Urothelium cell line (cell line): ENCODE results near the gene CYP26C1.

Experiments used
- DNase-seq: peaks from one replicate; pipeline ENCODE4 v3.0.0; 2011; ENCODE audit warnings: low spot score, mixed read lengths
- FAIRE-seq: peaks from 2 replicates; lab custom pipeline; 2011; peaks lifted over from hg19 to GRCh38; lab: Jason Lieb, UNC

CYP26C1 gene

DNA sequence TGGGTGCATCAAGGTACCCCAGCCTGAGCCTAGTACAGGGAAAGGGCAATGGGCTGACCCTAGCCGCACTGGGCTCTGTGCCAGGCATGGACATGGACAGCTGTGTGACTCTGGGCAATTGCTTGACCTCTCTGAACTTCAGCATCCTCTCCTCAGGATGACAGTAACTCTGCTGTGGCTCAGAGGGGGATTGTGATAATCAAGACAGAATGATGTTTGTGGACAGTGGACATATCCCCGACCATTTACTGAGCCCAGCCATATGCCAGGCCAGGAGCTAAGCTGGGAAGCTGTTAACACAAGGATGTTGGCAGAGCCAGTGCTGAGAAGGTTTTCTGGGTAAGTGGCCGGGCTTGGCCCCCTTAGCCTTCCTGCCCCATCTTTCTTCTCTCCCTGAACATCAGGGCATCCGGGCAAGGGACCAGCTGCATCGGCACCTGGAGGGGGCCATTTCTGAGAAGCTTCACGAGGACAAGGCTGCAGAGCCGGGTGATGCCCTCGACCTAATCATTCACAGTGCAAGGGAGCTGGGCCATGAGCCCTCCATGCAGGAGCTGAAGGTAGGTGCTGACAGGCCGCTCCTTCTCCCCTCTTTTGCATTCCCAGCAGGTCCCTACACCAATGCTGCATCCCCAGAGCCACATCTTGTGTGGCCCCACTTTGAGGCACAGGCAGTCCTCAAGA lies 3.5 kb downstream of the CYP26C1 start:
- no peak for DNase-seq
- FAIRE-seq, result no peak

DNA sequence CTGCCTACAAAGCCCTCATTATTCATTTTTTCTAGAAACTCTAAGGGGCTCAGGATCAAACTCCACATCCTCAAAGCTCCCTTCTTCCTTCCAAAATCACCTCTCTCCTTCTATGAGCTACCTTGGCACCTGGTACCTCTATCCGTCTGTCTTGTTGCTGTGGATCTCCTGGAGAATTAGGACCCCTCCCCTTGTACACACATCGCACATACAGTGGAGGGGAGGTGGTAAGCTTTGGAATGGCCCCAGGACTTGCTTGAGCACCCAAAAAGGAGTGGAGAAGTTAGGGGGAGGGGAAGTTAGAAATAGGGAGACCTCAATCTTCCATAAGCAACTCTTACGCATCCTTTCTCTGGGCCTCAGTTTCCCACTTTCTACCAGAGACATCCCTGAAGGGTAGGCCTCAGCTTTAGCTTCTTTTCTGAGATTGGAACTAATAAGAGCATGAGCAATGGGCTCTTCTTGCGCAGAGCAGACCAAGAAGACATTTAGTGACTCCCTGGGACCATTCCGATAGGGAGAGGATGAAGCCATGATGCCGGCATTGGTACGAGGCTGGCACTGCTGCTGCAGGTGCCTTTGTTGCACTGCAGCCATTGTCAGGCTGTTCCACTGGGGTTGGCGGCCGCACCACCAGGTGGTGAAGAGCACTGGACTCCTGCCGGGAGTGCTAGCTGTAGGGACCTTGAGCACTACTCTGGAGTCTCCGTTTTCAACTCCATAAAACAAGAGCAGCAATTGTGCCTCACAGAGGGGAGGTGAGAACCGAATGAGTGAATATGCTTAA lies 4.5 kb downstream of the CYP26C1 start:
- DNase-seq (no peak), FAIRE-seq (no peak)

DNA sequence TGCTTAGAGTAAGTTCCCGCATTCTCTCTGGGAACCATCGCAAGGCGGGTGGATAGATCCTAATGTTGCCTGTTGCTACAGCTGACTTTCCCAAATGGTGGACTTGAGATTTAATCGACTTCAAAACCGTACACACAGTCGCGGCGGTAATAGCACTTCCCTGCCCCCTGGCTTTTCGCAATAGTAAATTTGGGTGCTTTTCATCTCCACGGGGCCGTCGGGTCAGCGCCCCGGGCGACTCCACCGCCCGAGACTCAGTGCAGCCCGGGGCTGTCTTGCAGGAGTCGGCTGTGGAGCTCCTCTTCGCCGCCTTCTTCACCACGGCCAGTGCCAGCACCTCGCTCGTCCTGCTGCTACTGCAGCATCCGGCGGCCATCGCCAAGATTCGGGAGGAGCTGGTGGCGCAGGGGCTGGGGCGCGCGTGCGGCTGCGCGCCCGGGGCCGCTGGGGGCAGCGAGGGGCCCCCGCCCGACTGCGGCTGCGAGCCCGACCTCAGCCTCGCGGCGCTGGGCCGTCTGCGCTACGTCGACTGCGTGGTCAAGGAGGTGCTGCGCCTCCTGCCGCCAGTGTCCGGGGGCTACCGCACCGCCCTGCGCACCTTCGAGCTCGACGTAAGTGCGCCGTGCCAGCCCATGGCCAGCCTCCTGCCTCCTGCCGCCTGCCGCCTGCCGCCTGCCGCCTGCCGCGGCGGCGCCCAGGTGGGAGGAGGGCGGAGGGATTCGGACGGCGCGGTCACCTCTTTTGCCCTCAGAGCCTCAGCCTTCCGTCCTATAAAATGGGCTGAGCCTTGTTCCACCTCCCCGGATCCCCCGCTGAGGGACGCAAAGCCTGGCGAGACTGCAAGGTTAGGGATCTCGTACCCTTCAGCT lies 5.3 kb downstream of the CYP26C1 start:
- no peak for FAIRE-seq
- no peak for DNase-seq

DNA sequence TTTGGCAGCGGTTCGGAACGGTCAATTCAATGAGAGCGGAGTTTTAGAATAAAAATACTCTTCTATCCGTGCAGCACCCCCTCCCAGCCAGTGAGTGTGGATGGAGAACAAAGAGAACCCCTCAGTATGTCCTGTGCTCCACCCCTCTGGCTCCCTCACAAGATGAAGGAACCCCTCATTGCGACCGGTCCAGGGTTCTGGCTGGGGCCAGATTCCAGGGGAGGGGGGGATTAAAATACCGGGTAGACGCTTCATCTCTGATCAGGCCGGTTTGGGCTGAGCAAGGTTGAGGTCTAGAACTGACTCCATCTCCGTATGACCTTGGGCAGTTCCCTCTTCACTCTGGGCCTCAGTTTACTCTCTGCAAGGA lies 5.9 kb downstream of the CYP26C1 start:
- no peak for FAIRE-seq
- no peak for DNase-seq

DNA sequence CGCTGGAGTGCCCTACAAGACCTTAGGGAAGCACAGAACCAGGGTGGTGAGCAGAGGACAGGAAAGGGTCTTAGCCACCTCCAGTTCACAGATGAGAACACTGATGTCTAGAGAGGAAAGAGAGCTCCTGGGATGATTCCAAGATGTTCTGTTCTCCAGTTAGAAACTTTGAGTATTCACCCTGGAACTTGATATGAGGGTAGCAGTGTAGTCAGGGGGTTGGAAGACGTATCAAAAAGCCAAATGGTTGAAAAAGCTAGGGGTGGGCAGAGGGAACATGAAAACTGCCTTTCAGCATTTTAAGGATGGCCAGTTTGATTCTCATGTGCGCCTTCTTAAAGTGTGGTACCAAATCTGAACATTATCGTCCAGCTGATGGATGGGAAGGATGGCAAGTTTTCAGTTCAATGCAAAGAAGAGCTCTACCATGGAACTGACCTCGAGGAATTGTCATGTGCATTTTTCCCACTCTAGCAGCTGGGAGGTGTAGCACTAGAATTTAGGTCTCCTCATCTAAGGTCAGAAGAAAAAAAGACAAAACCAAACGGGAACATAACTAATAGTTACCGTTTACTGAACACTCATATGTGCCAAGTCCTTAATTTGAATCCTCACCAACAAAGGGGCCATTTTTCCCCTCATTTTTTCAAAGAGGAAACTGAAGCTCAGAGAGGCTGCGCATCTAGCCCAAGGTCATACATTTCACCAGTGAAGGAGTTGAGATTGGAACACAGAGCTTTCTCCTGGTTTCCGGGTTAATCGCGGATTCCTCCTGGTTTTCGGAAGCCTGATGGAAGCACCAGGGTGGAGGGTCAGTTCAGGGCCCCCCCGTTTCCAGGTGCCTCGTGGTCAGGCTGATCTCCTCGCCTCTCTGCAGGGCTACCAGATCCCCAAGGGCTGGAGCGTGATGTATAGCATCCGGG lies 7.1 kb downstream of the CYP26C1 start:
- FAIRE-seq (no peak), DNase-seq (no peak)

DNA sequence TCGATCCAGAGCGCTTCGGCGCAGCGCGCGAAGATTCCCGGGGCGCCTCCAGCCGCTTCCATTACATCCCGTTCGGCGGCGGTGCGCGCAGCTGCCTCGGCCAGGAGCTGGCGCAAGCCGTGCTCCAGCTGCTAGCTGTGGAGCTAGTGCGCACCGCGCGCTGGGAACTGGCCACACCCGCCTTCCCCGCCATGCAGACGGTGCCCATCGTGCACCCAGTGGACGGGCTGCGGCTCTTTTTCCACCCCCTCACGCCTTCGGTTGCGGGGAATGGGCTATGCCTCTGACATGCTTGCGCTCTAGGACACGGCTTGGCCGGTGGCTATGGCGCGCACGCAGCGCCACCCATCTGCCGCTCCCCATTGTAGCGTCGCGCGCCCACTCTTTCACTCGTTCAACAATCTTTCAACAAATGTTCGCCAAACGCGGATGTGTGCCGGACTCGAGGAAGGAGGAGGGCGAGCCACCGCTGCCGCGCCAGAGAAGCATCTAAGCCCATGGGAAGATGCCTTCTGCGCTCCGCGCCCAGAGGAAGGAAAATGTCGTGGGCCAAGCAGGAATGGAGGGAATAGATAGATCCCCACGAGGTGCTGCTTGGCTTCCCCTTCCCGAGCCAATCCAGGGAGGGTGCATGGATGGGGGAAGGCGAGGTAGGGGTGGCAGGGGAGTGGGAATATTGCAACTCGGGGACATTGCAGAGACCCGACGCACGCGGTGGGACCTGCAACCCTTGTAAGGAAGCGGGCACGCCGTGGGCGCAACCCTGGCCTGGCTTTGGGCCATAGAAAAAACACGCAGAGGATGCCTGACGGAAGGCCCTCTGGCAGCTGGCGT lies 8.0 kb downstream of the CYP26C1 start:
- DNase-seq, result no peak
- FAIRE-seq, result no peak

DNA sequence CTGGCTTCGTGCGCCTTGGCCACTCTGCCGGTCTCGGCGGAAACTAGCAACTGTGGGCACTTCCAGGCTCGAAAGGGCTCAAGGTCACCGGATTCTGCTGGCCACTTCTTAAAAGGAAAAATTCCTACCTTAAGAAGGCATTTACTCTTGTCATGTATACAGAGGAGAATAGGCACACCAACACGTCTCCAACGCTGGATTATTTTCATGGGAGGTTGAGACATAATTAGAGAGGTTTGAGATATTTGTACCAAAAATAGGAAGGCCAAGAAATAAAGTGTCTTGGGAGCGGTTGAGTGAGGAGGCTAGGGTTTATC lies 8.6 kb downstream of the CYP26C1 start:
- DNase-seq, result no peak
- no peak for FAIRE-seq

DNA sequence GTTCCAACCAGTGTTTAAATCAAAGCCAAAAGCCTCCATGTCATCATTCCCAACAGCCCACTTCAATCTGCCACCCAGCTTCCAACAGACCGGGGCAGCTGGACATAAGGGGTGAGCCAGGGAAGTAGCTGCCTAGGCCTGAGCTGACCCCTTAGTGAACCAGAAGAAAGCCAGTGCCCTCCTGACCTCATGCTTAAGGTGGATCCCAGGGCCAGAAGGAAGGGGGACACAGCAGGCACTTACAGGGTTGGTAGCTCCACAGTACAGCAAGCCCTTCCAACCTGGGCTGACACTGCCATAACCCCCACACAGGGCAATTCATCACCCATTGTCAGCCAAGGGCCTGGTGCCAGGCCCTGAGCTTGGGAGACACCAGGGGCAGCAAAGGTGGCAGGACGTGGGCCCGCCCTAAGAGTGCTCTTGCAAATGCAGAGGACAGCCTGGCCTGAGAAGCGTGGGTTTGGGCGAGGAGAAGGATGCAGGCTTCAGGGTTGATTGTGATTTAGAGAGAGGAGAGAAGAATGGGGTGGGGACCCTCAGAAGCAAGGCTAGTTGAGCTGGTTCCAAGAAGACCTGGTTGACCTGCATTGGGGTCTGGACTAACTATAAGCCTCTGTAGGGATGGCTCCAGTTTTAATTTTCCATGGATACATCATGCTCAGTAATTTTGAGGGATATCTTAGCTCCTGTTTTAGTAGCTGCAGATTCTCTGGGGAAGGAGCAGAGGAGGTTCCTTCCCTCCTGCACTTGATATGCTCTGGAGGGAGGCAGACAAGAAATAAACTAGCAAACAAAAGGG lies 10.0 kb downstream of the CYP26C1 start:
- FAIRE-seq (no peak), DNase-seq (no peak)

DNA sequence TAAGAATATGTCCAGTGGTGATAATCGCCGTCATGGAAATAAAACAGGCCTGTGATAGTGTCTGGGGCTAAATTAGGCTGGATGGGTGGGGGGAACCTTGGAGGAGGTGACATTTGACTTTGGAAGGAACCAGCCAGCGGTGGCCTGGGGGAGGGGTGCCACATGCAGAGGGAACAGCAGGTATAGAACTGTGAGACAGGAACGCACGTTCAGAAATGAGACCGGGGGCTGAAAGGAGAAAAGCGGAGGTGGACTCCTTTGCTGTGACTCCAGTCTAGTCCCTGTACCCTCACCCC lies 10.5 kb downstream of the CYP26C1 start:
- FAIRE-seq (no peak), DNase-seq (no peak)

DNA sequence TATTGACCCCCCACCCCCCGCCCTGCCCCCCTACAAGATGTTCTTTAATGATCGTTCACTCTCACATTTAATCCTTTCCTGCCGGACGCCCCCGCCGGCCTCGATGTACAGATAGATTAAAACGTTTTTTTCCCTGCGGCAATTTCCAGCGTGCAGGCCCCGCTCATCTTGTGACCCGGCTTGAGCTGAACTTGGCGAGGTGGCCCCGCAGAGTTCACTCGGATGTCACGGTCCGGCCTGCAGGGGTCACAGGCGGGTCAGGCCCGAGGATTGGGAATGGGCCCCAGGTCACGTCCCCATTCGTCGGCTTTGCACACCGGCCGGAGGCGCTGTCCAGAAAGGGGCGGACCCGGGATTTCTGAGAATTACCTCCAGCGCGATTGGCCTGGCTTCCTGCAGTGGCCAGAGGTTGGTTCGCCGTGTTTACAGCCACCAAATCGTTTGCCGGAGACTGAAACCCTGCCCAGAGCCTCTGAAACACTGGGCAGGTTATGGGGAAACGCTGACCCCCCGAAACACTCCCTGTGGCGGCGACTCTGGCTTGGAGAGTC lies 11.2 kb downstream of the CYP26C1 start:
- no peak for DNase-seq
- no peak for FAIRE-seq

DNA sequence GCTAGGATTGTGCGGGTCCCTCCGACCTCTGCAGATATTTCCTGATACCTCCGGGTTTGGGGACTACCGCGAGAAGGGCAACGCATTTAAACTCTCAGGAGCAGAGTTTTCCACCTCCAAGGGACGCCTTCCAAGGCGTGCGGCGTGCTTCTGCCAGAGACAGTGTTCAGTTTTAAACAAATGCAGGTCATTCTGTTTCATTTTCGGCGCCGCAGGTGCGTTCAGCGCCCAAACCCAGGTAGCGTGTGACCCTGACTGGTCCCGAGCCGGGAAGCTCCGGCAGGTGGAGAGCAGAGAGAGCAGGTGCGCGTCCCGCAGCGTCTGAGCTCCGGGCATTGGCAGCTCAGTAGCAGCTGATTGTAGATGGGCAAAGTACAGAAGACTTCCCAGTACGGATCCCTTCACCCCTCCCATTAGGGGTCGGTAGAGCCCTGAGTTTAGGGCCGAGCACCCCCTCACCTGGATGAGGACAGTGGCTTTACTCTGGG lies 11.7 kb downstream of the CYP26C1 start:
- DNase-seq (no peak), FAIRE-seq (no peak)

DNA sequence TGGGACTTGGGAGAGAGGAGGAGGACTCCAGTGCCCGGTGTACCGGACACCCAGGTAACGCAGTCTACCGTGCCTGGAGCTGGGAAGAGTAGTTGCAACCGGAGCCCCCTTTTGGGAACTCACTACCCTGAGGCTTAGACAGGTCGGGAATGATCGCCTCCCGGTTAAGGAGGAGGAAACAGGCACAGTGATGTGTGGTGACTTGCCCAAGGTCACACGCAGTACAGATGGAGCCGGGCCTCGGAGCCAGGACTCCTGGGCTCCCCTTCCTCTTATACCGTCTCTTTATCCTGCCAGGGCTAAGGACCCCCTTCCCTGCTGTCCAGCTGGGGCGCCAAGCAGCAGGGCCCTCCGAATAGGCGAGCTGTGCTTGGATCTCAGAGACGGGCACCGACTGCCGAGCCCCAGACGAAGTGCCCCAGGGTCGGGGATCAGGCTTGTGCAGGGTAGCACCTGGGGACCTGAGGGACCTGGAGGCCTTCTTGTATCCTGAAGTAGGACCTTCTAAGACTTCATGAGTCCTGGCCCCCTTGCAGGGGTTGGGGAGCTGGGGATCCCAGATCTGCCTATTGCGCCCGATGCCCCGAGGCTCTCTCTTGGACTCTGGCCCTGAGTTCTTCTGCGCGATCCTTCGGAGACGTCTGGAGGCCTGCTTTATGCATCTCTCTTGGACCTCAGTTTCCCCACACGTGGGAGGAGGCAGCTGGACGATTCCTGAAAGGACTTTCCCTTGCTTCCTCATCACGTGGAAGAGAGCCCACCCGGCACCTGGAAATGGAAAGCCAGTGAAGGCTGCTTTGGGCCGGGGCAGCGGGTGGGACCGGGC lies 12.3 kb downstream of the CYP26C1 start:
- FAIRE-seq (no peak), DNase-seq (no peak)

DNA sequence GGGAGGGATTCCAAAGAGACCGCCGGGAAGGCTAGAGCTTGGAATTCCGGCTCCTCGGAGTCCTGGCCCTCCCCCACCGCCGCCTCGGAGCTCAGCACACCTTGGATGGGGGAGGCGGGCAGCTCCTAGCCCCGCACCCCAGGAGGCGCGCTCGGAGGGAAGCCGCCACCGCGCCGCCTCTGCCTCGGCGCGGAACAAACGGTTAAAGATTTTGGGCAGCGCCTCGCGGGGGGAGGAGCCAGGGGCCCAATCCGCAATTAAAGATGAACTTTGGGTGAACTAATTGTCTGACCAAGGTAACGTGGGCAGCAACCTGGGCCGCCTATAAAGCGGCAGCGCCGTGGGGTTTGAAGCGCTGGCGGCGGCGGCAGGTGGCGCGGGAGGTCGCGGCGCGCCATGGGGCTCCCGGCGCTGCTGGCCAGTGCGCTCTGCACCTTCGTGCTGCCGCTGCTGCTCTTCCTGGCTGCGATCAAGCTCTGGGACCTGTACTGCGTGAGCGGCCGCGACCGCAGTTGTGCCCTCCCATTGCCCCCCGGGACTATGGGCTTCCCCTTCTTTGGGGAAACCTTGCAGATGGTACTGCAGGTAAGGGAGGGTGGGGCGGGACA lies 13.0 kb downstream of the CYP26C1 start, which contains the start of gene CYP26A1:
Gene CYP26A1 (plus strand): TSS at position 355 of the 608 bp plus-strand sequence. CDS start 42 bp downstream, at position 397.
- no peak for DNase-seq
- FAIRE-seq, result no peak

DNA sequence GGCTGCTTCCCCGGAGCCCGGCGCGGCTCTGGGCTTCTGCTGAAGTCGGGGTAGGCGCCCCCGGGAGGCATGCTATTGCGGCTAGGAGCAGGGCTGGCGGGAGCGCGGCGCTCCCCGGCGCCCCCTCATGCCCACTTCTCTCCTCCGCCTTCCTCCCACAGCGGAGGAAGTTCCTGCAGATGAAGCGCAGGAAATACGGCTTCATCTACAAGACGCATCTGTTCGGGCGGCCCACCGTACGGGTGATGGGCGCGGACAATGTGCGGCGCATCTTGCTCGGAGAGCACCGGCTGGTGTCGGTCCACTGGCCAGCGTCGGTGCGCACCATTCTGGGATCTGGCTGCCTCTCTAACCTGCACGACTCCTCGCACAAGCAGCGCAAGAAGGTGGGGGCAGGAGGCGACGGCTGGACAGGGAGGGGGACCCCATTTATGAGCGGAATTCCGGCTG lies 13.6 kb downstream of the CYP26C1 start:
- no peak for FAIRE-seq
- no peak for DNase-seq

DNA sequence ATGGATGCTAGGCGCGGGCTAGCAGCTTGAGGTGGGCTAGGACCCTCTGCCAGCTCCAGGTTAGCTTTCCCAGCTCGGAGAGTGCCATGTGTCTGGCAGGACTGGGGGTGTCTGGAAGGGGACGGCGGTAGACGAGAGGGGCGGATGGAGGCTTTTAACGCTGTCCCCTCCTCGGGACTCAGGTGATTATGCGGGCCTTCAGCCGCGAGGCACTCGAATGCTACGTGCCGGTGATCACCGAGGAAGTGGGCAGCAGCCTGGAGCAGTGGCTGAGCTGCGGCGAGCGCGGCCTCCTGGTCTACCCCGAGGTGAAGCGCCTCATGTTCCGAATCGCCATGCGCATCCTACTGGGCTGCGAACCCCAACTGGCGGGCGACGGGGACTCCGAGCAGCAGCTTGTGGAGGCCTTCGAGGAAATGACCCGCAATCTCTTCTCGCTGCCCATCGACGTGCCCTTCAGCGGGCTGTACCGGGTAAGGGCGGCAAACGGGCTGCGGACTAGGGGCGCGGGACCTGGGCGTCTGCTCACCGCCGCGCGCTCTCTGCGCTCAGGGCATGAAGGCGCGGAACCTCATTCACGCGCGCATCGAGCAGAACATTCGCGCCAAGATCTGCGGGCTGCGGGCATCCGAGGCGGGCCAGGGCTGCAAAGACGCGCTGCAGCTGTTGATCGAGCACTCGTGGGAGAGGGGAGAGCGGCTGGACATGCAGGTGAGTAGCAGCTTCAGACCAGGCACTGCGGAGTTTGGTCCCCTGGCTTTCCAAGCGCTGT lies 14.2 kb downstream of the CYP26C1 start:
- no peak for DNase-seq
- no peak for FAIRE-seq

DNA sequence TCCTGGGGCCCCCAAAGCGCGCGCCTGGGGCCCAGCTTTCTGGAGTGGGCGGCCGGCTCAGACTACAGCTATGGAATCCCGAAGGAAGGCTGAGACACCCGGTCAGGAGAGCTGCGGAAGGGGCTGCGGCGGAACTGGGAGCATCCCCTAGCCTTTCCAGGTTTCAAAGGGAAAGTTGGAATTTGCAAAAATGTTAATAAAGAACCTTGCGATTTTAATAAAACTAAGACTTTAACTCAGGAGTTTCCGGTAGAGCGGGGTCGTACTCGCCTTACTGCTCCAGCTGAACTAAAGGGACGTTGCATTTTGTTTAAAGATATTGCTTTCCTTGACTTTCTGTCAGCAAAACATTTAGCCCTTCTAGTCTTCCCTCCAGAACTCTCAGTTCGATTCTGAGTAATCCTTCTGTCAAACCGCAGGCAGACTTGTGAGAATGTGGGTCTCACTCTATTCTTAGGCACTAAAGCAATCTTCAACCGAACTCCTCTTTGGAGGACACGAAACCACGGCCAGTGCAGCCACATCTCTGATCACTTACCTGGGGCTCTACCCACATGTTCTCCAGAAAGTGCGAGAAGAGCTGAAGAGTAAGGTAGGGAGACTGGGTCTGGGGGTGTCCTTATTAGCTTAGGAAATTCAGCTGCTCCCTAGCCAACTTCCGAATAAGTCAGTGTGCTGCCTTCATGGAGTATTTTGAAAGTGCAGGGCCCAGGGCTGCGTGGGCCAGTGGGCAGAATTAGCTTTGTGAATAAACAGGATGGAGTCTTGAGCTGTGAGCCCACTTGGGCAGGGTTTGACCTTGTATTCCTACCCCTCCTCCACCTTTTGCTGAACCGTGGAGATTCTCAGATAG lies 15.0 kb downstream of the CYP26C1 start:
- DNase-seq (no peak), FAIRE-seq (no peak)
